Activated naive CD4-positive, alpha-beta T cell treated with anti-CD3 and anti-CD28 coated beads, Interleukin-2, amount 10 ng/mL, durations not matched to agents 7 days and 5 days (primary cell): ENCODE results near the gene ITSN1.

ENCODE experiments used
- CTCF ChIA-PET: fragments of 350-600 bp; sonication (Branson Sonifier 250); formaldehyde crosslinking; loops from one replicate; lab custom pipeline; 2021; ENCODE audit warnings: antibody characterized with exemption; lab: Charles Lee
- DNase-seq: peaks from one replicate; pipeline ENCODE4 v3.0.0-alpha.2; 2020
- H3K27ac Mint-ChIP-seq: one replicate; pipeline ENCODE4 v1.8.0; 2021; ENCODE audit warnings: mild to moderate bottlenecking, moderate library complexity, mixed read lengths
- H3K27me3 Mint-ChIP-seq: one replicate; pipeline ENCODE4 v1.8.0; 2021; ENCODE audit warnings: mild to moderate bottlenecking, mixed read lengths
- H3K36me3 Mint-ChIP-seq: one replicate; pipeline ENCODE4 v1.8.0; 2021; ENCODE audit warnings: mixed read lengths
- H3K4me1 Mint-ChIP-seq: one replicate; pipeline ENCODE4 v1.8.0; 2021; ENCODE audit warnings: mixed read lengths
- H3K4me3 Mint-ChIP-seq: one replicate; pipeline ENCODE4 v1.8.0; 2021; ENCODE audit warnings: mild to moderate bottlenecking, moderate library complexity, mixed read lengths
- H3K9me3 Mint-ChIP-seq: one replicate; pipeline ENCODE4 v1.8.0; 2021; ENCODE audit warnings: mixed read lengths

ITSN1 gene

GRCh38 chr21:33937931-33938339 lies 295.6 kb downstream of the ITSN1 start:
- CTCF ChIA-PET, result interaction anchor here (1.3 to 3.7 kb wide), 3 partner anchors 10 to 410 kb away, joined by 3 to 25 read pairs (median 6); no protein-coding TSS in a partner anchor
- H3K27ac Mint-ChIP-seq, result peak overlapping the region; percentile 97
- H3K36me3 Mint-ChIP-seq, result peaks cover 57% of the 10 kb centered on the region
- H3K9me3 Mint-ChIP-seq, result no peaks in the 10 kb centered on the region
- H3K27me3 Mint-ChIP-seq, result no peaks in the 10 kb centered on the region
- no peak for DNase-seq
- peaks cover 80% of the 10 kb centered on the region for H3K4me1 Mint-ChIP-seq
- no peak overlapping the region for H3K4me3 Mint-ChIP-seq

DNA sequence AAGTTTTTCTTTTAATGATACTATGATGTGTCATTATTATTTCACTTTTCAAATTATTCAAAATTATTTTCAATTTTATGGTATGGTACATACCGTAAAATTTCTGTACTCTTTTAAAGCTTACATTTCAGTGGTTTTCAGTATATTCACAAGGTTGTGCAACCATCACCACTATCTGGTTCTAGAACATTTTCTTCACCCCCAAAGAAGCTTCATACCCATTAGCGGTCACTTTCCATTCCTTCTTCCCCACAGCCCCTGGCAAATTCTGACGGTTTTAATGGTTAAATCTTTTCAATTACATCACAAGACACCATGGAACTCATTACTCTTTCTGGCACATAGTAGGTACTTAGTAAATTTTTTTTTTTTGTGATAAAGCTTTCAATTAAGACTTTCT lies 296.1 kb downstream of the ITSN1 start:
- H3K4me1 Mint-ChIP-seq, result peaks cover 75% of the 10 kb centered on the region
- no peaks in the 10 kb centered on the region for H3K9me3 Mint-ChIP-seq
- H3K36me3 Mint-ChIP-seq, result peaks cover 59% of the 10 kb centered on the region
- H3K27me3 Mint-ChIP-seq, result no peaks in the 10 kb centered on the region
- CTCF ChIA-PET, result interaction anchor here (1.3 to 3.7 kb wide), 3 partner anchors 10 to 410 kb away, joined by 3 to 25 read pairs (median 6); no protein-coding TSS in a partner anchor
- H3K4me3 Mint-ChIP-seq, result no peak overlapping the region
- DNase-seq, result no peak
- H3K27ac Mint-ChIP-seq, result peak overlapping the region; percentile 97

DNA sequence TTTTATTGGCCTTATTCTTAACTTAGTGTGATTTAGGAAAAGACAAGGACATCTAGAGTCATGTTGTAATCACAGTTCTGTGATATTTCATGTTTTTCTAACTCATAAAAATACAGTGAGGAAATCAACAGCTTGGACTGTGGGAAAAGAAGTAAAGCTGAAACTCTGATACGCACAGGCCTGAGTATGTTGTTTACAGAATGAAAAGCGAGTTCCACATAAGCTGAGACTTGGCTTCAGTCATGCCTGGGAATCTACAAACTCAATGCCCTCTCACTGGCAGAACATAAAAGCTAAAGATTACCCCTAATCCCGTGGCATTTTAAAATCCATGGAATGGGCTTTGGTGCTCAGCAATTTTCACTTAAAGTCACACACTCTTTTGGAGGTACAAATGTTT lies 296.9 kb downstream of the ITSN1 start:
- H3K27me3 Mint-ChIP-seq, result no peaks in the 10 kb centered on the region
- peaks cover 1% of the 10 kb centered on the region for H3K9me3 Mint-ChIP-seq
- no peak overlapping the region for H3K4me3 Mint-ChIP-seq
- DNase-seq, result no peak
- H3K27ac Mint-ChIP-seq, result peak overlapping the region; percentile 37
- H3K4me1 Mint-ChIP-seq, result peaks cover 72% of the 10 kb centered on the region
- CTCF ChIA-PET, result interaction anchor here (1.3 kb wide), 1 partner anchor 15 kb away, joined by 6 read pairs; no protein-coding TSS in a partner anchor
- peaks cover 66% of the 10 kb centered on the region for H3K36me3 Mint-ChIP-seq

GRCh38 chr21:33940164-33940880 lies 298.0 kb downstream of the ITSN1 start:
- DNase-seq, result no peak
- Mint-ChIP-seq H3K9me3 (peaks cover 11% of the 10 kb centered on the region), H3K36me3 (peaks cover 68% of the 10 kb centered on the region), H3K27me3 (no peaks in the 10 kb centered on the region), H3K4me3 (no peak overlapping the region), H3K4me1 (peaks cover 72% of the 10 kb centered on the region), H3K27ac (peak overlapping the region; percentile 19)
- CTCF ChIA-PET, result interaction anchor here (0.7 to 1.4 kb wide), 2 partner anchors 16 to 193 kb away, joined by 3 to 4 read pairs; no protein-coding TSS in a partner anchor

DNA sequence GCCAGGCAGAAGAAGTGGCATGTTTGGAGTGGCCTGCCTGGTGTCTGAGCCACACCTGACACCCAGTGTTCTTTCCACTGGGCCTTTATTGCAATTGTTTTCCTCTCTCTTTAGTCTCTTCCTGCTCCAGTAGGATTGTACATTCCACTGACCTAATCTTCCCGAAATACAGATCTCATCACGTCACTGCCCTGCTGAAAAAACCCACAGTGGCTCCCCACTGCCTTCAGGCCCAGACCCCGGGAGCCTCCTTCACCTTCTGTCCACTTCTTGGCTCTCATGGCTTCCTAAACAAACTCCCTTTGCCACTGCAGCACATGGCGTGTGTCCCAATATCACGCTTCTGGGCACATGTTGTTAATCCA lies 298.6 kb downstream of the ITSN1 start:
- Mint-ChIP-seq H3K9me3 (peaks cover 11% of the 10 kb centered on the region), H3K27ac (no peak overlapping the region), H3K4me1 (peaks cover 70% of the 10 kb centered on the region), H3K36me3 (peaks cover 65% of the 10 kb centered on the region), H3K27me3 (no peaks in the 10 kb centered on the region), H3K4me3 (no peak overlapping the region)
- no peak for DNase-seq
- CTCF ChIA-PET, result interaction anchor here (1.4 kb wide), 1 partner anchor 17 kb away, joined by 4 read pairs; no protein-coding TSS in a partner anchor

- Mint-ChIP-seq H3K9me3 (peaks cover 11% of the 10 kb centered on the region), H3K27me3 (no peaks in the 10 kb centered on the region), H3K27ac (no peak overlapping the region), H3K4me3 (no peak overlapping the region), H3K4me1 (peaks cover 70% of the 10 kb centered on the region), H3K36me3 (peaks cover 62% of the 10 kb centered on the region)
- DNase-seq, result no peak
- CTCF ChIA-PET, result interaction anchor here (1.2 to 1.5 kb wide), 3 partner anchors 9 to 19 kb away, joined by 4 to 5 read pairs (median 4); no protein-coding TSS in a partner anchor
These were observed 300.1 kb downstream of the ITSN1 start for GRCh38 chr21:33942426-33942825.

- DNase-seq, result no peak
- no peak overlapping the region for H3K27ac Mint-ChIP-seq
- no peak overlapping the region for H3K4me3 Mint-ChIP-seq
- peaks cover 63% of the 10 kb centered on the region for H3K36me3 Mint-ChIP-seq
- H3K27me3 Mint-ChIP-seq, result no peaks in the 10 kb centered on the region
- CTCF ChIA-PET, result interaction anchor here (1.2 to 1.5 kb wide), 3 partner anchors 10 to 20 kb away, joined by 4 to 5 read pairs (median 4); no protein-coding TSS in a partner anchor
- peaks cover 11% of the 10 kb centered on the region for H3K9me3 Mint-ChIP-seq
- H3K4me1 Mint-ChIP-seq, result peaks cover 70% of the 10 kb centered on the region
These were observed 301.0 kb downstream of the ITSN1 start for GRCh38 chr21:33943293-33943692.

DNA sequence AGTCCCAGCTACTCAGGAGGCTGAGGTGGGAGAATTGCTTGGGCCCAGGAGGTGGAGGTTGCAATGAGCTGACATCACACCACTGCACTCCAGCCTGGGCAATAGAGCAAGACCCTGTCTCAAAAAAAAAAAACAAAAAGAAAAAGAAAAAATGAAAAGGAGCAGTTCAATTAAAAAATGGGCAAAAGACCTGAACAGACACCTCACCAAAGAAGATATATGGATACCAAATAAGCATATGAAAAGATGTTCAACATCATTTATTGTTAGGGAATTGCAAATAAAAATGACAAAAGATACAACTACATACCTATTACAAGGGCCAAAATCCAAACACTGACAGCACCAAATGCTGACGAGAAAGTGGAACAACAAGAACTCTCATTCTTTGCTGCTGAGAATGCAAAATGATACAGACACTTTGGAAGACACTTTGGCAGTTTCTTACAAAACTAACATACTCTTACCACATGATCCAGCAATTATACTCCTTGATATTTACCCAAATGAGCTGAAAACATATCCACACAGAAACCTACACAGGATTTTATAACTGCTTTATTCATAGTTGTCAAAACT lies 302.0 kb downstream of the ITSN1 start:
- H3K36me3 Mint-ChIP-seq, result peaks cover 53% of the 10 kb centered on the region
- H3K4me3 Mint-ChIP-seq, result no peak overlapping the region
- peaks cover 11% of the 10 kb centered on the region for H3K9me3 Mint-ChIP-seq
- H3K4me1 Mint-ChIP-seq, result peaks cover 70% of the 10 kb centered on the region
- no peak overlapping the region for H3K27ac Mint-ChIP-seq
- CTCF ChIA-PET, result interaction anchor here (0.7 to 1.5 kb wide), 2 partner anchors 10 to 11 kb away, joined by 3 to 4 read pairs; no protein-coding TSS in a partner anchor
- no peaks in the 10 kb centered on the region for H3K27me3 Mint-ChIP-seq
- no peak for DNase-seq

GRCh38 chr21:33945652-33946270 lies 303.5 kb downstream of the ITSN1 start:
- H3K27ac Mint-ChIP-seq, result peak overlapping the region; percentile 99
- CTCF ChIA-PET, result interaction anchor here (0.7 to 4.5 kb wide), 2 partner anchors 9 to 22 kb away, joined by 3 to 25 read pairs; no protein-coding TSS in a partner anchor
- H3K4me1 Mint-ChIP-seq, result peaks cover 73% of the 10 kb centered on the region
- no peaks in the 10 kb centered on the region for H3K27me3 Mint-ChIP-seq
- no peak for DNase-seq
- peaks cover 47% of the 10 kb centered on the region for H3K36me3 Mint-ChIP-seq
- peaks cover 11% of the 10 kb centered on the region for H3K9me3 Mint-ChIP-seq
- H3K4me3 Mint-ChIP-seq, result no peak overlapping the region

DNA sequence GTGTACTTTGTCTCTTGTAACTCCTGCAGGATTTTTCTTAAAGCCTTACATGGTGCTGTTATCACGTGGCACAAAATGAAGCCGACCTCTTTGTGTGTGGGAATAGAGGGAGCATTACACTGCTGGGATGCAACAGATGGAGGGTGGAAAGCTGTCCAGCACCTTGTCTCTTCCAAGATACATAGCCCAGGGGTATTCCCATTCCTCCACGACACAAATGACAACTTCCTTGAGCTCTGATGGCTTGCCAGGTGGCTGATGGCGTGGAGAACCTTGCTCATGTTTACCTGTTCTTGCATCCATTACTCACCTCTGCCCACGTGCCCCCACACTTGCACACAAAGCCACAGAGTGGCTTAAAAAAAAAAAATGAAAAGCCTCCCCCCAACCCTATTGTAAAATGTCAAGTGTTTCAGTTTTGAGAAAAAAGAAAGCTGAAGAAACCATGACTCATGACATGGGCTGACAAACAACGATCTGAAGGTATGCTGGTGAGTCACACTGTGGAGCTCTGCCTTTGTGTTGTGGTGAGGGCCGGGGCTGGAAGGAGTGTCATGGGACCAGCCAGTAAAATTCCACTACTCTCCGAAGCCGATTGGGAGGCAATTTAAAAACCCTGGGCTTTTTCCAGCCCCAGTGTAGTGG lies 305.3 kb downstream of the ITSN1 start:
- Mint-ChIP-seq H3K36me3 (peaks cover 48% of the 10 kb centered on the region), H3K4me3 (peak overlapping the region; percentile 62), H3K4me1 (peaks cover 79% of the 10 kb centered on the region), H3K27ac (peak overlapping the region; percentile 99), H3K9me3 (peaks cover 11% of the 10 kb centered on the region), H3K27me3 (no peaks in the 10 kb centered on the region)
- peak; percentile 91 for DNase-seq
- CTCF ChIA-PET, result interaction anchor here (0.6 to 4.5 kb wide), 9 partner anchors 11 to 251 kb away, joined by 3 to 27 read pairs (median 10); no protein-coding TSS in a partner anchor

GRCh38 chr21:33948096-33948950 lies 306.0 kb downstream of the ITSN1 start:
- H3K36me3 Mint-ChIP-seq, result peaks cover 50% of the 10 kb centered on the region
- peak overlapping the region; percentile 62 for H3K4me3 Mint-ChIP-seq
- CTCF ChIA-PET, result interaction anchor here (0.7 to 4.5 kb wide), 11 partner anchors 11 to 400 kb away, joined by 3 to 27 read pairs (median 5); no protein-coding TSS in a partner anchor

GRCh38 chr21:33948951-33949444 lies 306.7 kb downstream of the ITSN1 start:
- CTCF ChIA-PET, result interaction anchor here (0.6 to 4.5 kb wide), 11 partner anchors 12 to 399 kb away, joined by 3 to 27 read pairs (median 5); no protein-coding TSS in a partner anchor
- peaks cover 48% of the 10 kb centered on the region for H3K36me3 Mint-ChIP-seq
- DNase-seq, result peak; percentile 26
- H3K27me3 Mint-ChIP-seq, result no peaks in the 10 kb centered on the region
- peak overlapping the region; percentile 62 for H3K4me3 Mint-ChIP-seq
- peak overlapping the region; percentile 99 for H3K27ac Mint-ChIP-seq
- H3K9me3 Mint-ChIP-seq, result peaks cover 11% of the 10 kb centered on the region
- H3K4me1 Mint-ChIP-seq, result peaks cover 87% of the 10 kb centered on the region

More at GRCh38 chr21:33948096-33948950, 306.0 kb downstream of the ITSN1 start:
- Mint-ChIP-seq H3K4me1 (peaks cover 87% of the 10 kb centered on the region), H3K27me3 (no peaks in the 10 kb centered on the region), H3K27ac (peak overlapping the region; percentile 99), H3K9me3 (peaks cover 11% of the 10 kb centered on the region)
- DNase-seq, result peak; percentile 93
